Upper lobe of right lung (tissue), 1 donor: Measurements from ENCODE around the gene CAP1. TPM values are rescaled to one million over a fixed set of nuclear protein-coding genes. Genes with fewer than 3 reads are reported as not detected.
"Not testable (repeated sequence)": the region's sequence is repeated elsewhere in the genome, so short reads cannot be mapped to it uniquely, and the experiment has no call there.

Experiments used
- ATAC-seq: fragments of 200-7000 bp; cut with Tn5 transposase; one replicate; pipeline ENCODE4 v1.9.1; 2020; ENCODE audit warnings: mild to moderate bottlenecking, moderate library complexity
- DNase-seq: peaks from one replicate; pipeline ENCODE4 v3.0.0-alpha.2; 2020
- H3K27ac ChIP-seq: fragments of 200-600 bp; one replicate; pipeline ENCODE4 v1.8.0; 2022
- H3K27me3 ChIP-seq: fragments of 200-600 bp; one replicate; pipeline ENCODE4 v1.8.0; 2022; ENCODE audit warnings: mild to moderate bottlenecking
- H3K36me3 ChIP-seq: fragments of 200-600 bp; one replicate; pipeline ENCODE4 v1.8.0; 2022
- H3K4me1 ChIP-seq: fragments of 200-600 bp; one replicate; pipeline ENCODE4 v1.8.0; 2022
- H3K4me3 ChIP-seq: fragments of 200-600 bp; one replicate; pipeline ENCODE4 v1.8.0; 2022; ENCODE audit warnings: mild to moderate bottlenecking
- H3K9me3 ChIP-seq: fragments of 200-600 bp; one replicate; pipeline ENCODE4 v1.8.0; 2022
- CTCF ChIP-seq: fragments of 200-600 bp; IDR thresholded peaks from one replicate; pipeline ENCODE4 v1.8.0; 2022; ENCODE audit warnings: antibody characterized with exemption
- intact Hi-C: fragments of 100-400 bp; cut with DNase I; formaldehyde crosslinking; loops from one replicate; pipeline ENCODE4 v1.11.0; 2022
- total RNA-seq: library from RNA; stranded (reverse); fragmentation: NEBNext Ultra II Directional; extraction: Animal tissue kit (Norgen Biotek cat#: 25700); gene quantifications from one replicate; pipeline ENCODE4 v1.2.1, GENCODE V29; 2021
- donor health status: DM: no; HTN: yes; CAD: no; lungs with severe emphysema.

CAP1 gene
- total RNA-seq, 1 donor from 2014 or later = 373 TPM

- Histone ChIP-seq H3K36me3 (peaks cover 85% of the 10 kb centered on the region), H3K4me3 (no peak overlapping the region), H3K4me1 (peaks cover 20% of the 10 kb centered on the region), H3K27ac (no peak overlapping the region), H3K9me3 (no peaks in the 10 kb centered on the region), H3K27me3 (no peaks in the 10 kb centered on the region)
- intact Hi-C loops = no loop called here
- DNase-seq (no peak), ATAC-seq (peak; percentile 86)
- peak; percentile 74 for TF ChIP-seq CTCF
Observed at GRCh38 chr1:40078512-40079333, 38.2 kb downstream of the CAP1 start.

GRCh38 chr1:40079774-40080400, 39.4 kb downstream of the CAP1 start:
- H3K27ac ChIP-seq = no peak overlapping the region
- intact Hi-C loops = no loop called here
- peaks cover 73% of the 10 kb centered on the region for H3K36me3 ChIP-seq

GRCh38 chr1:40081871-40082270, 41.3 kb downstream of the CAP1 start:
- no peak overlapping the region for H3K27ac ChIP-seq
- intact Hi-C loops = no loop called here
- H3K36me3 ChIP-seq = peaks cover 65% of the 10 kb centered on the region
- DNase-seq (no peak), ATAC-seq (no peak)
- TF ChIP-seq CTCF = no peak
- H3K4me1 ChIP-seq = peaks cover 21% of the 10 kb centered on the region
- no peaks in the 10 kb centered on the region for H3K9me3 ChIP-seq
- no peak overlapping the region for H3K4me3 ChIP-seq
- H3K27me3 ChIP-seq = no peaks in the 10 kb centered on the region

More at GRCh38 chr1:40079774-40080400, 39.4 kb downstream of the CAP1 start:
- Histone ChIP-seq H3K4me1 (peaks cover 25% of the 10 kb centered on the region), H3K27me3 (no peaks in the 10 kb centered on the region), H3K4me3 (no peak overlapping the region), H3K9me3 (no peaks in the 10 kb centered on the region)
- ATAC-seq (peak; percentile 40), DNase-seq (no peak)
- no peak for TF ChIP-seq CTCF

GRCh38 chr1:40084750-40085149, 44.2 kb downstream of the CAP1 start:
- H3K27me3 ChIP-seq, H3K27ac ChIP-seq, intact Hi-C loops, H3K9me3 ChIP-seq, ATAC-seq, H3K4me3 ChIP-seq: not testable (repeated sequence)
- H3K36me3 ChIP-seq = peaks cover 72% of the 10 kb centered on the region
- peak; percentile 90 for TF ChIP-seq CTCF
- peaks cover 15% of the 10 kb centered on the region for H3K4me1 ChIP-seq
- DNase-seq = peak; percentile 82

- peaks cover 65% of the 10 kb centered on the region for H3K36me3 ChIP-seq
- no peak for TF ChIP-seq CTCF
Observed at GRCh38 chr1:40090652-40091355, 50.3 kb downstream of the CAP1 start.

More at GRCh38 chr1:40090652-40091355, 50.3 kb downstream of the CAP1 start:
- Histone ChIP-seq H3K27ac (no peak overlapping the region), H3K4me1 (peaks cover under 1% of the 10 kb centered on the region), H3K9me3 (no peaks in the 10 kb centered on the region), H3K4me3 (no peak overlapping the region), H3K27me3 (no peaks in the 10 kb centered on the region)
- intact Hi-C loops = no loop called here
- ATAC-seq = no peak
- DNase-seq = no peak
